ENCODE results near the gene ABCA7.
A peak's percentile ranks its signal among the peaks of the same experiment; 100 is the strongest.

Gene ABCA7

GRCh38 chr19:1000095-1000494, 39.8 kb upstream of the ABCA7 start, which contains the start of gene GRIN3B:
TSS of gene GRIN3B (plus strand) at chr19:1000419. CDS start at chr19:1000438, 19 bp downstream.
- DNase-seq (ENCODE audit: extremely low read depth, low read depth): no peak
- TF ChIP-seq, protein P1, sequence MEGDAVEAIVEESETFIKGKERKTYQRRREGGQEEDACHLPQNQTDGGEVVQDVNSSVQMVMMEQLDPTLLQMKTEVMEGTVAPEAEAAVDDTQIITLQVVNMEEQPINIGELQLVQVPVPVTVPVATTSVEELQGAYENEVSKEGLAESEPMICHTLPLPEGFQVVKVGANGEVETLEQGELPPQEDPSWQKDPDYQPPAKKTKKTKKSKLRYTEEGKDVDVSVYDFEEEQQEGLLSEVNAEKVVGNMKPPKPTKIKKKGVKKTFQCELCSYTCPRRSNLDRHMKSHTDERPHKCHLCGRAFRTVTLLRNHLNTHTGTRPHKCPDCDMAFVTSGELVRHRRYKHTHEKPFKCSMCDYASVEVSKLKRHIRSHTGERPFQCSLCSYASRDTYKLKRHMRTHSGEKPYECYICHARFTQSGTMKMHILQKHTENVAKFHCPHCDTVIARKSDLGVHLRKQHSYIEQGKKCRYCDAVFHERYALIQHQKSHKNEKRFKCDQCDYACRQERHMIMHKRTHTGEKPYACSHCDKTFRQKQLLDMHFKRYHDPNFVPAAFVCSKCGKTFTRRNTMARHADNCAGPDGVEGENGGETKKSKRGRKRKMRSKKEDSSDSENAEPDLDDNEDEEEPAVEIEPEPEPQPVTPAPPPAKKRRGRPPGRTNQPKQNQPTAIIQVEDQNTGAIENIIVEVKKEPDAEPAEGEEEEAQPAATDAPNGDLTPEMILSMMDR (IDR thresholded peaks at IDR 0.05; ENCODE audit: low read depth, low read length): peak; percentile 49

- DNase-seq (ENCODE audit: extremely low read depth, low read depth): no peak
- TF ChIP-seq, protein P1 (IDR thresholded peaks at IDR 0.05; ENCODE audit: low read depth, low read length): no peak
Measured at GRCh38 chr19:1000591-1001537, 39.0 kb upstream of the ABCA7 start.

DNA sequence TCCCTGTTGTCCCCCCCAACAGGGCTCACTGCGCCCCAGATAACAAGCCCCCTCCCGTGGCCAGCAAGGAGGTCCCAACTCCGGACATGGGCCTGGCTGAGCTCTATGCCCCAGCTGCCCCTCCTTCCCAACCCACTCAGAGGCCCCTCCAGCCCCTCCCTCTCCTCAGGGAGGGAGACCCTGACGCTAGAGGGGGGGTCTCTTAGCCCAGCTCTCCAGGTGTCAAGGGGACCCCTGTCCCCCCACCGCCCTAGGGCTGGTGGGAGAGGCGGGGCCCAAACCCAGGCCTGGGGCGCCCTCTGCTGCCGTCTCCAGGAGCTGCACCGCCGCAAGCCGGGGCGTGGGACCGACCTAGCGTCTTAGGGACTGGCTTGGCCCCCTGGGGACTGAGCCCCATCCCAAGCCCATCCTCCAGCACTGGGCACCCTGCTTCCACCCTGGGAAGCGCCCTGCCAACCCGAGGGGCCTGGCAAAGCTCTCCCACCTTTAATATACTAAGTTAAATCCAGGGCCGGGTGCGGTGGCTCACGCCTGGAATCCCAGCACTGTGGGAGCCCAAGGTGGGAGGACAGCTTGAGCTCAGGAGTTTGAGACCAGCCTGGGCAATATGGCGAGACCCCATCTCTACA, 38.3 kb upstream of the ABCA7 start:
- TF ChIP-seq, protein P1 (IDR thresholded peaks at IDR 0.05; ENCODE audit: low read depth, low read length): peak; percentile 80
- DNase-seq (ENCODE audit: extremely low read depth, low read depth): no peak

- no peak for DNase-seq (ENCODE audit: extremely low read depth, low read depth)
- TF ChIP-seq, protein P1 (IDR thresholded peaks at IDR 0.05; ENCODE audit: low read depth, low read length): no peak
Measured at GRCh38 chr19:1002600-1002999, 37.3 kb upstream of the ABCA7 start.

DNA sequence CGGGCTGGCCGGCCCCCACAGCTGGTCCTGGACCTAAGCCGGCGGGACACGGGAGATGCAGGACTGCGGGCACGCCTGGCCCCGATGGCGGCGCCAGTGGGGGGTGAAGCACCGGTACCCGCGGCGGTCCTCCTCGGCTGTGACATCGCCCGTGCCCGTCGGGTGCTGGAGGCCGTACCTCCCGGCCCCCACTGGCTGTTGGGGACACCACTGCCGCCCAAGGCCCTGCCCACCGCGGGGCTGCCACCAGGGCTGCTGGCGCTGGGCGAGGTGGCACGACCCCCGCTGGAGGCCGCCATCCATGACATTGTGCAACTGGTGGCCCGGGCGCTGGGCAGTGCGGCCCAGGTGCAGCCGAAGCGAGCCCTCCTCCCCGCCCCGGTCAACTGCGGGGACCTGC, 36.6 kb upstream of the ABCA7 start:
- TF ChIP-seq, protein P1 (IDR thresholded peaks at IDR 0.05; ENCODE audit: low read depth, low read length): no peak

DNA sequence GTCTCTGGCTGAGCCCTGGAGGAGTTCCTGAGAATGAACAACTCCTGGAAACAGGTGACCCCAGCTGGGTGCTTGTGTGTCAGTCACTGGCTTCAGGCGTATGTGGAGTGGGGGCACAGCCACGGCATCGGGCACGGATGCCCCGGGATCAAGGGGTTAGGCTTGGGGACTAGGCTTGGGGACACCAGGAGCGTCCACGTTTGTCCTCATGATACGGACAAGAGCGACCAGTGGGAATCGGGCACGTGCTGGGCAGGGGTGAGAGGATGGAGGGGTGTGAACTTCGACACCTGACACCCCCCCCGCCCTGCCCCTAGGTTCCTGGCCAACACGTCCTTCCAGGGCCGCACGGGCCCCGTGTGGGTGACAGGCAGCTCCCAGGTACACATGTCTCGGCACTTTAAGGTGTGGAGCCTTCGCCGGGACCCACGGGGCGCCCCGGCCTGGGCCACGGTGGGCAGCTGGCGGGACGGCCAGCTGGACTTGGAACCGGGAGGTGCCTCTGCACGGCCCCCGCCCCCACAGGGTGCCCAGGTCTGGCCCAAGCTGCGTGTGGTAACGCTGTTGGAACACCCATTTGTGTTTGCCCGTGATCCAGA, 35.6 kb upstream of the ABCA7 start:
- no peak for DNase-seq (ENCODE audit: extremely low read depth, low read depth)
- TF ChIP-seq, protein P1 (IDR thresholded peaks at IDR 0.05; ENCODE audit: low read depth, low read length): no peak

More for the DNA sequence above, 36.6 kb upstream of the ABCA7 start:
- no peak for DNase-seq (ENCODE audit: extremely low read depth, low read depth)

All from AG09319 (cell line).